B cell (primary cell): ENCODE results near the gene IRF9. TPM values are rescaled to one million over a fixed set of nuclear protein-coding genes. Genes with fewer than 3 reads are reported as not detected.

Experiments
- ATAC-seq: fragments of 200-7000 bp; cut with Tn5 transposase; one replicate; pipeline ENCODE4 v1.10.0; 2021; ENCODE audit warnings: low read depth, mild to moderate bottlenecking, moderate number of reproducible peaks, moderate library complexity
- CTCF ChIA-PET: fragments of 350-600 bp; sonication (Branson Sonifier 250); formaldehyde crosslinking; loops from one replicate; lab custom pipeline; 2021; ENCODE audit warnings: antibody characterized with exemption, inconsistent platforms; lab: Charles Lee
- POLR2A ChIA-PET: fragments of 350-600 bp; sonication (Branson Sonifier 250); formaldehyde crosslinking; loops from one replicate; lab custom pipeline; 2021; ENCODE audit warnings: antibody characterized with exemption; lab: Charles Lee
- DNase-seq: peaks from one replicate; pipeline ENCODE4 v3.0.0; 2013
- H2AFZ ChIP-seq: 2 replicates; pipeline ENCODE4 v1.6.1; 2012; ENCODE audit warnings: mild to moderate bottlenecking, low read depth, low read length; ENCODE audit not compliant: insufficient read depth, poor library complexity, severe bottlenecking
- H3K27ac ChIP-seq, 2 donors: 1 replicate in 1 of 2; 2 replicates in 1 of 2; pipeline ENCODE4 v1.5.1; 2012 to 2013; ENCODE audit warnings: low read length in 2 of 2, mild to moderate bottlenecking in 2 of 2, moderate library complexity in 1 of 2
- H3K27me3 ChIP-seq, 4 experiments: fragments of 200-600 bp in 1 of 4; sonication (generic) in 1 of 4; replicated peaks in 1 of 4; 1 replicate in 2 of 4; 2 replicates in 2 of 4; pipeline versions ENCODE4 v1.6.1 to v1.7.0; 2013 to 2016; ENCODE audit warnings: low read length in 3 of 4, mild to moderate bottlenecking in 2 of 4, mixed read lengths in 1 of 4, moderate library complexity in 1 of 4; ENCODE audit not compliant: insufficient read depth in 4 of 4, control insufficient read depth in 3 of 4; ENCODE audit errors: control extremely low read depth in 1 of 4
- H3K36me3 ChIP-seq, 2 experiments: replicated peaks in 1 of 2; 1 replicate in 1 of 2; 2 replicates in 1 of 2; pipeline versions ENCODE4 v1.6.1 to v1.7.1; 2013; ENCODE audit warnings: low read length in 1 of 2; ENCODE audit not compliant: insufficient read depth in 2 of 2, control insufficient read depth in 1 of 2; ENCODE audit errors: control extremely low read depth in 1 of 2, extremely low read depth in 1 of 2
- H3K4me1 ChIP-seq, 2 donors: fragments of 200-600 bp in 1 of 2; sonication (generic) in 1 of 2; 1 replicate in 1 of 2; 2 replicates in 1 of 2; pipeline versions ENCODE4 v1.5.1 to v1.6.1; 2013 to 2017; ENCODE audit warnings: low read length in 2 of 2; ENCODE audit not compliant: control insufficient read depth in 2 of 2, insufficient read depth in 2 of 2
- H3K4me2 ChIP-seq: replicated peaks from 2 replicates; pipeline ENCODE3; 2012; ENCODE audit warnings: mild to moderate bottlenecking, low read depth, low read length; ENCODE audit not compliant: poor library complexity, severe bottlenecking
- H3K4me3 ChIP-seq, 5 experiments: fragments of 200-600 bp in 1 of 5; sonication (generic) in 1 of 5; 1 replicate in 3 of 5; 2 replicates in 2 of 5; pipeline versions ENCODE4 v1.5.1 to v1.7.0; 2011 to 2016; ENCODE audit warnings: low read length in 4 of 5, mild to moderate bottlenecking in 4 of 5, low read depth in 2 of 5, control low read depth in 1 of 5, moderate library complexity in 1 of 5; ENCODE audit not compliant: insufficient read depth in 1 of 5; ENCODE audit errors: control extremely low read depth in 1 of 5, extremely low read depth in 1 of 5
- H3K79me2 ChIP-seq: fragments of 200-600 bp; sonication (generic); one replicate; pipeline ENCODE4 v1.6.0; 2016; ENCODE audit warnings: low read length; ENCODE audit not compliant: control insufficient read depth, insufficient read depth
- H3K9ac ChIP-seq: fragments of 200-600 bp; sonication (generic); 2 replicates; pipeline ENCODE4 v1.6.1; 2017; ENCODE audit warnings: mild to moderate bottlenecking, low read length, moderate library complexity
- H3K9me3 ChIP-seq, 3 donors: one replicate each; pipeline versions ENCODE4 v1.6.1 to v1.7.1; 2013; ENCODE audit warnings: low read length in 2 of 3; ENCODE audit not compliant: control insufficient read depth in 2 of 3, insufficient read depth in 1 of 3; ENCODE audit errors: control extremely low read depth in 1 of 3
- H4K20me1 ChIP-seq: 2 replicates; pipeline ENCODE4 v1.6.0; 2012; ENCODE audit warnings: mild to moderate bottlenecking, low read length; ENCODE audit not compliant: insufficient read depth, control insufficient read depth, poor library complexity, severe bottlenecking
- H3K27ac Mint-ChIP-seq: one replicate; pipeline ENCODE4 v1.8.0; 2021; ENCODE audit warnings: mixed read lengths
- H3K27me3 Mint-ChIP-seq: one replicate; pipeline ENCODE4 v1.8.0; 2021; ENCODE audit warnings: mixed read lengths
- H3K4me1 Mint-ChIP-seq: one replicate; pipeline ENCODE4 v1.8.0; 2021; ENCODE audit warnings: mixed read lengths
- H3K4me3 Mint-ChIP-seq: one replicate; pipeline ENCODE4 v1.8.0; 2021; ENCODE audit warnings: mixed read lengths
- H3K9me3 Mint-ChIP-seq: one replicate; pipeline ENCODE4 v1.8.0; 2022; ENCODE audit warnings: mixed read lengths; ENCODE audit not compliant: insufficient read depth
- EZH2 ChIP-seq: IDR thresholded peaks from 2 replicates; pipeline ENCODE4 v1.6.1; 2012; ENCODE audit warnings: borderline replicate concordance, low read depth, mild to moderate bottlenecking, moderate library complexity, low read length; ENCODE audit not compliant: insufficient read depth, poor library complexity, severe bottlenecking
- WGBS: methylation state at CpG from one replicate; pipeline ENCODE4 v1.1.5; 2013; ENCODE audit warnings: missing lambda C conversion rate; ENCODE audit not compliant: insufficient coverage; 5-methylcytosine and 5-hydroxymethylcytosine counted together
- intact Hi-C: fragments of 100-400 bp; cut with micrococcal nuclease; formaldehyde crosslinking; loops from one replicate; pipeline ENCODE4 v1.10.0; 2022
- polyA plus RNA-seq: library from polyadenylated mRNA; depleted of rRNA; stranded (reverse); fragments of >200 nt; gene quantifications from 2 replicates; pipeline ENCODE4 v1.2.3, GENCODE V29; 2012
- total RNA-seq, 2 donors: library from RNA; stranded (reverse); fragments of 120-200 nt in 1 of 2; gene quantifications; 1 replicate in 1 of 2; 2 replicates in 1 of 2; pipeline versions ENCODE4 v1.2.3 to v1.2.4, GENCODE V29; 2013 to 2022
- TF ChIP-seq, protein P1 (sequence below): fragments of 200-600 bp; IDR thresholded peaks from one replicate; pipeline ENCODE4 v1.8.0; 2022; ENCODE audit warnings: antibody characterized with exemption, mild to moderate bottlenecking

IRF9 gene
- total and polyA plus RNA-seq, 2 donors (not counting 1 experiment from before 2014, with no cell fraction given) = 191 to 269 TPM

- intact Hi-C loops = no loop called here
- Histone ChIP-seq H2AFZ (no peak overlapping the region), H3K9ac (no peak overlapping the region), H3K27me3 (no peaks in the 10 kb centered on the region), H3K4me2 (no peak overlapping the region), H3K9me3 (no peaks in the 10 kb centered on the region), H4K20me1 (peaks cover 45% of the 10 kb centered on the region), H3K4me1 (peaks cover 19 to 30% of the 10 kb centered on the region in 2 donors), H3K79me2 (peaks cover 67% of the 10 kb centered on the region), H3K4me3 (no peak overlapping the region), H3K27ac (no peak overlapping the region), H3K36me3 (peaks cover 2 to 53% of the 10 kb centered on the region in 2 experiments)
- ATAC-seq (no peak), DNase-seq (no peak)
- Mint-ChIP-seq H3K9me3 (no peaks in the 10 kb centered on the region), H3K4me1 (peaks cover 41% of the 10 kb centered on the region), H3K4me3 (peak overlapping the region; percentile 18), H3K27me3 (no peaks in the 10 kb centered on the region), H3K27ac (no peak overlapping the region)
- ChIA-PET CTCF (interaction anchor here (1.0 to 1.8 kb wide), 4 partner anchors 11 to 41 kb away, joined by 3 to 14 read pairs (median 6); partner anchors contain the start of genes IRF9 and PSME1), POLR2A (interaction anchor here (0.9 kb wide), 1 partner anchor 11 kb away, joined by 3 read pairs; the partner anchor contains the start of gene IRF9)
- WGBS = 99% methylated on average over 9 of the region's 9 CpGs
- no peak for TF ChIP-seq EZH2
- TF ChIP-seq, protein P1, sequence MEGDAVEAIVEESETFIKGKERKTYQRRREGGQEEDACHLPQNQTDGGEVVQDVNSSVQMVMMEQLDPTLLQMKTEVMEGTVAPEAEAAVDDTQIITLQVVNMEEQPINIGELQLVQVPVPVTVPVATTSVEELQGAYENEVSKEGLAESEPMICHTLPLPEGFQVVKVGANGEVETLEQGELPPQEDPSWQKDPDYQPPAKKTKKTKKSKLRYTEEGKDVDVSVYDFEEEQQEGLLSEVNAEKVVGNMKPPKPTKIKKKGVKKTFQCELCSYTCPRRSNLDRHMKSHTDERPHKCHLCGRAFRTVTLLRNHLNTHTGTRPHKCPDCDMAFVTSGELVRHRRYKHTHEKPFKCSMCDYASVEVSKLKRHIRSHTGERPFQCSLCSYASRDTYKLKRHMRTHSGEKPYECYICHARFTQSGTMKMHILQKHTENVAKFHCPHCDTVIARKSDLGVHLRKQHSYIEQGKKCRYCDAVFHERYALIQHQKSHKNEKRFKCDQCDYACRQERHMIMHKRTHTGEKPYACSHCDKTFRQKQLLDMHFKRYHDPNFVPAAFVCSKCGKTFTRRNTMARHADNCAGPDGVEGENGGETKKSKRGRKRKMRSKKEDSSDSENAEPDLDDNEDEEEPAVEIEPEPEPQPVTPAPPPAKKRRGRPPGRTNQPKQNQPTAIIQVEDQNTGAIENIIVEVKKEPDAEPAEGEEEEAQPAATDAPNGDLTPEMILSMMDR = no peak
Observed at GRCh38 chr14:24150061-24150460, 11.0 kb upstream of the IRF9 start.

- TF ChIP-seq EZH2 = no peak
- TF ChIP-seq, protein P1 = no peak
- no peaks in the 10 kb centered on the region for H3K27me3 ChIP-seq
- intact Hi-C loops = no loop called here
- no peaks in the 10 kb centered on the region for H3K9me3 ChIP-seq
- ChIA-PET CTCF (interaction anchor here (0.6 to 2.3 kb wide), 6 partner anchors 9 to 60 kb away, joined by 3 to 14 read pairs (median 6); partner anchors contain the start of genes EMC9, IRF9 and PSME1), POLR2A (interaction anchor here (0.7 to 0.9 kb wide), 3 partner anchors 11 to 1061 kb away, joined by 3 to 13 read pairs (median 3); partner anchors contain the start of gene IRF9)
- no peak overlapping the region for H3K27ac ChIP-seq
- no peak overlapping the region for H3K27ac Mint-ChIP-seq
- H3K4me3 ChIP-seq = no peak overlapping the region
- peaks cover 2 to 53% of the 10 kb centered on the region in 2 experiments for H3K36me3 ChIP-seq
- ATAC-seq (no peak), DNase-seq (no peak)
- no peak overlapping the region for H3K4me2 ChIP-seq
- 99% methylated on average over 8 of the region's 9 CpGs for WGBS
- H3K4me3 Mint-ChIP-seq = peak overlapping the region; percentile 18
- no peak overlapping the region for H3K9ac ChIP-seq
- H3K9me3 Mint-ChIP-seq = no peaks in the 10 kb centered on the region
- peaks cover 67% of the 10 kb centered on the region for H3K79me2 ChIP-seq
- peaks cover 38% of the 10 kb centered on the region for H3K4me1 Mint-ChIP-seq
- H4K20me1 ChIP-seq = peaks cover 41% of the 10 kb centered on the region
- no peaks in the 10 kb centered on the region for H3K27me3 Mint-ChIP-seq
- no peak overlapping the region for H2AFZ ChIP-seq
- peaks cover 14 to 25% of the 10 kb centered on the region in 2 donors for H3K4me1 ChIP-seq
Observed at GRCh38 chr14:24150567-24150966, 10.5 kb upstream of the IRF9 start.
